Forelimb muscle (tissue), 1 donor: ENCODE results near the gene AK9. TPM values are rescaled to one million over a fixed set of nuclear protein-coding genes. Genes with fewer than 3 reads are reported as not detected.

Source experiments
- DNase-seq: peaks from one replicate; pipeline ENCODE4 v3.0.0-alpha.2; 2013; ENCODE audit warnings: low read depth
- polyA plus RNA-seq: library from polyadenylated mRNA; unstranded; fragments of 120-200 nt; gene quantifications from one replicate; pipeline ENCODE4 v1.2.1, GENCODE V29; 2013; ENCODE audit not compliant: insufficient read length

AK9 gene
- polyA plus RNA-seq, 1 donor, result 6.5 TPM

- DNase-seq, result no peak
Observed at GRCh38 chr6:109513571-109514071, 177.4 kb downstream of the AK9 start.

- no peak for DNase-seq
Observed at GRCh38 chr6:109512271-109512817, 178.7 kb downstream of the AK9 start.

- no peak for DNase-seq
Observed at GRCh38 chr6:109511832-109512231, 179.2 kb downstream of the AK9 start.

DNA sequence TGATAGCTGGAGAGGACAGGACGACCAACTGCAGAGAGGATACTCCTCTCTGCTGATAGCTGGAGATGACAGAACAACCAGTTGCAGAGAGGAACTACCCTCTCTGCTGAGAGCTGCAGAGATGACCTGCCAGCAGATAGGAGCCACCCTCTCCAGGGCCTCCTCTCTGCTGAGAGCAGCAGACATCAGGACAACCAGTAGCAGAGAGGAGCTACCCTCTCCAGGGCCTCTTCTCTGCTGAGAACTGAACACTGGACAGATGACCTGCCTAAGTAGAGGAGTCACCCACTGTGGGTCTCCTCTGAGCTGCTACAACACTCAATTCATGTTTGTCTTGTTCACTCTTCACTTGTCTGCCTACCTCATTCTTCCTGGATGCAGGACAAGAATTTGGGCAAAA is 180.6 kb downstream of the AK9 start:
- DNase-seq, result no peak

DNA sequence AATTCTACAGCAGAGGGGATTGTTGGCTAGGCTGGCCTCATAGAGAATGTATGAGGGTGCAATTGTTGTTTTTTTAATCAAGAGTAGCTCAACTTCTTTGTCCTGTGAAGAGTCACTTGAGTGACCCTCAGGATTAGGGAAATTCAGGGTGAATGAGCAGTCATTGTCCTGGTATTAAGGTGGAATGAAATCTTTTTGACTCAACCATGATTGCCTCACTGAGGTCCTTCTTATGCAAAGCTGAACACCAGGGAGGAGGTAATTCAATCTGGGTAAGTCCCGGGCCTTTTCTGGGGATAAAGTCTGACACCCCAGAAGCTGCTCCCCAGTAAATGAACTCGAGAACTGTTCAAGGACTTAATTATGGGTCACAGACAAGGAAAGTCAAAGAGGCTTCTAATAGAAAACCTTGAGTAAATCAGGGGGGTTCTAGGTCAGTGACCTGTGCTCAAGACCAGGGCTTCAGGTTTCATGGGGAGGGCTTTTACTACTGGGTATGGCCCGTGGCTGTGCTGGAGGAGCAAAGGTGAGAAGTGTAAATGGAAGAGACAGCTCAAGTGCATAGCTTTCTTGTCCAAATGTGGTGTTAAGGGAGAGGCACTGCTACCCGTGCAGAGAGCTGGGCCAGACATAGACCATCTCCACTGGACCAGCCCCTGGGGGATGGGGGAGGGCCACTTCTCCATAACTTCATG is 182.7 kb downstream of the AK9 start:
- no peak for DNase-seq

DNA sequence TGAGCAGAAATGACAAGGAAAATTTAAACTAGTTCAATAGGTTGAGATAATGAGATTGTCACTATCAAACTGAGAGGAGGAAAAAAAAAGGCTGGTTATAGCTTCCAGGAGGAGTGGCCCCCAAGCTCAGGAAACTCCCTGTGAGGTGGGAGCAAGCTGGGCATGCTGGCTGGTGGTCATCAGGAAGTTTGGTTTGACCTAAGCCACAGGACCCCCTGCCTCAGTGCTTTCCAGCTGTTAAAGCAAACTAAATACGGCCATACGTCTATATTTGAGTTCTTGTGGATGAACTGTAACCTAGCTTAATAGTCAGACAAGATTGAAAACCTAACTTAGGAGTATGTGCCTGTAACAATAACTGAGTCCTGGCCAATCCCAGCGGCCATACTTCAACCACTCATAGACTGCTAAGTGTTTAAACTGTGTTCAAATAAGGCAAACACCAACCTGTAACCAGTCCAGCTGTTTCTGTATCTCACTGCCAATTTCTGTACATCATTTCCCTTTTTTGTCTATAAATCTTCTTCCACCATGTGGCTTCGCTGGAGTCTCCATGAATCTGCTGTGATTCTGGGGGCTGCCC is 183.4 kb downstream of the AK9 start:
- no peak for DNase-seq

DNA sequence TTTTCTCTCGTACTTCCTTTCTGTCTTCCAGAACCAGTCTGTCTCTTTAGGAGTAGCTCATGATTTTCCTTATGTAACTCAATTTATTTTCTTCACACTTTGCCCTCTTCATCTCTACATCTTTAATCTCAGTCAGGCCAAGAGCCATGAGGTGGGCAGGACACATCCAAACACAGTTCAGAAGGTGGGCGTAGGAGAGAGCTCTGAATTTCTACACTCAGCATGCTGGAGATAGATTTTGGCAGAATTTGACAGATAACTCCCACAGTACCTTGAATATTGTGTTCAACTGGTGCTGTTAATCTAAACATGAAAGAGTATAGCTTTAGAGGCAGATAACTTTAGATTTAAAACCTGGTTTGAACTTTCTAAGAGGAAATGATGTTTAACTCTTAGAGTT is 184.2 kb downstream of the AK9 start:
- DNase-seq, result no peak

DNA sequence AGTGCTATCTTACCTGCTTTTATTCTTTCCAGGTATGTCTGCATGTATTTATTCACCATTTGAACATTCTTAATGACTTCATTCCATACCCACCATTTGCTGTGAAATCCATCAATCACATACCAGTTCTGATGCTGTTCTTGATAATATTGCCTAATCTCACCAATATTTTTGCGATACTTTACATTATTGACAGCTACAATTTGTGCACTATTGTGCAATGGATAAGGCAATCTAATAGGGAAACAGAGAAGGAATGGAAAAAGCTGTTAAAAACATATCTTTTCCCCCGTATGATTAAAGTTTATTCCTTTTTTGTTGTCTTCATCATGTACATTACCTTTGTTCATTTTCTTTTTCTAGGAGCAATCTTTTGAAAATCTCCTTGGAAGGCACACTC is 184.7 kb downstream of the AK9 start:
- DNase-seq, result no peak

- no peak for DNase-seq
Observed at GRCh38 chr6:109503327-109504224, 187.4 kb downstream of the AK9 start.

DNA sequence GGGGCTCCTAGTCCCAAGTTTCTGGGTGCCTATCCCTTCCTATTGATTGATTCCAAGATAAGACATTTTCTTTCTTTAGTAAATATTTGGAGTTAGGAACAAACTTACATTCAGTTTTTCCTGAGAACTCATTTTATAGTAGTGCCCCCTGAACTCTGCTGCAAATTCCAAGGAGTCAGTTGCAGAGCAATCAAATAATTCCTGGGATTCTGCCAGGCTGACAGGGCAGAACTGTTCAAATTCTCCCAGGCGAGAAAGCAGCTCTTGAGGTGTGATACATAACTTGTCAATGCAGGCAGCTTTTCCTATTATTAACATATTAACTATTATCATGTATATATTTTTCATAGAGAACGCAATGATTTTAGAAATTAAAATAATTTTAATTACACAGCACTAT is 192.1 kb downstream of the AK9 start:
- DNase-seq, result no peak

DNA sequence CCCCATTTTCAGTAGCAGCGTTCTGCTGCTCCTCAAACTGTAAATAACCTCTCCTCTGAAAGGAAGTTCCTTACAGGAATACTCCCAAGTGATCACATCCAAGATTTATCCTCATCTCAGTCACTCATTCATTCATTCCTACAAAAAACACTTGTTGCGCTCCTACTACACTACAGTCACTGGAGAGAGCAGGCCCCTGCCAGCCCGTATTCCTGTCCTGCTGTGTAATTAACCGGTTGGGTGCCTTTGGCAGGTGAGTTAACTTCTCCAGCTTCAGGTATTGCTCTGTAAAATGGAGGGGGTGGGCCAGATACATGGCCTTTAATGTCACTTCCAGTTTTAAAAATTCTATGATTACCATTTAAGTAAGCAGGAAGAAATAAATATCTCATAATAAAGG is 192.9 kb downstream of the AK9 start:
- DNase-seq, result no peak

DNA sequence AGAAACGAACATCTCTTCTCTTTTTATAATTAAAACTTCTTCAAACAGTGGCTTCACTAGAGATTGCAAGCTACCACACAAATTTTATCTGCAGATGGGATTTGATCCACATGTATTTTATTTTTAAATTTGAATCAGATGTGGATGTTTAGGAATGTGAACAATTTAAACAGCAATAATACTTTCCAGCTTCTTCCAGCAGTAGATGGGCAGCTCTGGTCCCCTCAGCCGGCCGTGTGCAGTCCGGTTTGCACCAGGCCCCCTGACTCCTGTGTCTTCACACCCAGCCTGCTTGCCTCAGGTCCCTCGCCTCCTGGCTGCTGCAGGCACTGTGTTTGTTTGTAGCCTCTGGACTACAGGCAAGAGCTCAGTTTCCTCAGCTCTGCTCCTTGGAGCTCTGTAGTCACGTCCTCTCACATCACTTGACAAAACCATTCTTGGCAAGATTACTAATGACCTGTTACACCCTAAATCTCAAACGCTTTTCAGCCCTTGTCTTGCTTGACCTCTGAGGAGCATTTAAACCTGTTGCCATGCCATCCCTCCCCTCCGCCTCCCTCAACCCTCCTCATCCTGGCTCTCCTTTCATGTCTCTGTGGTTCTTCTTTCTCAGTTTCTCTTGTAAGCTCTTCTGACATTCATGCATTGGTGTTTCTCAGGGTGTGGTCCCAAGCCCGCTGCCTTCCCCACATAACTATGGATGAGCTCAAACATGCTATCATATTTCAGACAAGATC is 194.8 kb downstream of the AK9 start:
- DNase-seq, result no peak

DNA sequence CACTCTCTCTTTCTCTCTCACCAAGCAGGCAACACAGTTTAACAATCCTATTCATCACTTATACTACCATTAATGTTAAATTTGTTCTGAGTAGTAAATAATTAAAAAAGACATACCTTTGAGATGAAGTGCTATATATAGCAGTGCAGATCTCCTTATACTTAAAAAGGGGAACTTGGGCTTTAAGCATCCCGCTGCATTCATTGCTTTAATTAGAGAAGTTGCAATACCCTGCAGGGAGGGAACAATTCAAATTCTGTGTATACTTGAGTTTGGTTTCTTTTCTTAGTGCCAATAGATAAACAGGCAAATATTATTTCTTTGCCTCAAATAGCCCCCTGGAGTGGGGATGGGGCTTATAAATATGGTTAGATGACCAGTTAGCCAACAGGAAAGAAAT is 197.1 kb downstream of the AK9 start:
- no peak for DNase-seq

GRCh38 chr6:109491207-109491938 is 199.6 kb downstream of the AK9 start:
- DNase-seq, result no peak

DNA sequence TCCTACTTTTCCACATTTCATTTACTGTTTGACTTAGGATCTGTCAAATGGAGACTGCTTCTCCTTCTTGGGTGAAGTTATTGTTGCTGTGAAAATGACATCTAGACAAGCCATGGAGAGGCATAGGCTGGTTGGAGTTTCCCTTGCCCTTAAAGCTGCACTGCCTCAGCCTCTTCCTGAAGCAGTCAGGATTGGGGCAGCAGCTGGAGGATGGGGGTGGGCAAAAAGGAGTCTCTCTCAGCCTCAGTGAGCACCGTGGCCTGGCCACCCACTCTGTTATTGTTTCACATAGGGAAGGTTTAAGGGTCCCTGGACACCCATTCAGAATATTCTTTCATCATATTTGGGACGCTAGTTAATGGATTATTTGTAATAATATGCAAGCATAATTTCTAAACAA is 200.3 kb downstream of the AK9 start:
- DNase-seq, result no peak

DNA sequence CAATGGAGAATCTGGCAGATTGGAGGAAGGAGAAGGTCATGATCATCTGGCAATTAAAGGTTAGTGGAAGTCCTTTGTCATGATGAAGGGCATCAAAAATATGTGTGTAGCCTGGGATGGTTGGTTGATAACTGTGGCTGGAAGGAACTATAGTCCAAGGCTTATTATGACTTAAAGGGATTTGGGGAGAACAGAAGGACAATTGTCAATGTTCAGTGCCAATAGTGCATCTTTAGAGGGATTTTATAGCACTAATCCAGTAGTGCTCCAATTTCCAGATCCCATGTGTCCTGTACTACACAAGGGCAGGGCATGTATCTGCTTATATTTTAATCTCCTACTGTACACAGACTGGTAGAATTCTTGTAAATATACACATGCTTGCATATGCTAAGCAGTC is 203.0 kb downstream of the AK9 start:
- DNase-seq, result no peak

GRCh38 chr6:109486068-109486467 is 204.9 kb downstream of the AK9 start:
- DNase-seq, result no peak

DNA sequence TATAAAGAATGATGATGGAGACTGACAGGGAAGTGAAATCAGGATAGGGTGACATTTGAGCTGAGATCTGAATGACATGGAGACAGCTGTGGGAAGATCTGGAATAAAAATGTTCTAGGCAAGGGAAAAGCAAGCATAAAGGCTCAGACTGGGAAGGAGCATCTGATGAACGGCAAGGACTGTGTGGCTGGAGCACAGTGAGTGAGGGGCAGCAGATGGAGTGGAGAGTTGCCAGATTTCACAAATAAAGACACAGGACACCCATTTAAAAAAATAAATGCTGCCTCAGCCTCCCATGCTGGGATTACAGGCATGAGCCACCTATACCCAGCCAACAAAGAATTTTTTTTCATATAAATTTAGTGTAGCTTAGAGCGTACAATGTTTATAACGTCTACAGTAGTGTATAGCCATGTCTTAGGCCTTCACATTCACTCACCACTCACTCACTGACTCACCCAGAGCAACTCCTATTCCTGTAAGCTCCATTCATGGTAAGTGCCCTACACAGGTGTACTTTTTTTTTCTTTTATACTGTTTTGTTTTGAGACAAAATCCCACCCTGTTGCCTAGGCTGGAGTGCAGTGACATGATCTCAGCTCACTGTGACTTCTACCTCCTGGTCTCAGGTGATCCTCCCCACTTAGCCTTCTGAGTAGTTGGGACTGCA is 205.6 kb downstream of the AK9 start:
- no peak for DNase-seq

DNA sequence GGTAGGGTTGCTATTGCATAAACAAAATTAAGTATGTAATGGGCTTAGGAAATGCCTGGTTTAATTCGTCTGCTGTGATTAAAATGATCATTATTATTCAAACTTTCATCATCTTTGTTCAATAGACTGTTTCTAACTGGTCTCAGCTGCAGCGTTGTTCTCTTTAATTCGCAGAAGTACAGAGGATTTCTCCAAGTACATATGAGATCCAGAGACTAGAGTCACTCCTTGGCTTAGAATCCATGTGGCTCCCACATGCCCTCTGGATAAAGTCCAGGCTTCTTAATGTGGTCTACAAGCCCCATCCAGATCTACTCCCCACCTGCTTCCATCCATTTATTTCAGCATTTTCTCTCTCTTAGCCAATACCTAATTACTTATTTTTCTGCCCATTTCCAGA is 206.9 kb downstream of the AK9 start:
- no peak for DNase-seq

DNA sequence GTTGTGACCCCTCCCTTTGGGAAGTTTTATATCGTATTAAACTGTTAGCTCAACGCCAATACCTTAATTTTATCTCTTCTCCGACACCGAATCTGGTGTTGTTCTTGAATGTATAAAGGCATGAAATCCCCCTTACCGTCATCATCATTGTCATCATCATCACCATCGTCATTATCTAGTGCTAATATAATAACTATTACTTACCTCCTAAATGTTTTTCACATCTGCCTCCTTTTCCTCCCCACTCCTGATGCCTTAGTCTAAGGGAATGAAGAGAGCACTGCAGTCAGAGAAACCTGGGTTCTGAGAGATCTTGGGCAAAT is 207.3 kb downstream of the AK9 start:
- DNase-seq, result no peak
